HT1080 (cell line): ENCODE measurements around the gene IGSF1. TPM values are rescaled to one million over a fixed set of nuclear protein-coding genes. Genes with fewer than 3 reads are reported as not detected.

Experiments
- DNase-seq: peaks from one replicate; pipeline ENCODE4 v3.0.0-alpha.2; 2015; ENCODE audit warnings: low read depth
- polyA plus RNA-seq, 2 experiments: library from polyadenylated mRNA; depleted of rRNA; stranded (reverse); fragments of >200 nt; gene quantifications; 2 replicates each; pipeline ENCODE4 v1.2.3, GENCODE V29; 2015
- total RNA-seq: library from RNA; depleted of rRNA; stranded (reverse); fragments of >200 nt; shearing (Covaris generic); gene quantifications from 2 replicates; pipeline ENCODE4 v1.2.3, GENCODE V29; 2014; rRNA removed

Gene IGSF1
- total RNA-seq = 0.47 and 0.84 TPM in 2 replicates
- 0.64 and 0.70 TPM in 2 replicates for polyA plus RNA-seq (2015; cell fraction: cytosol; rRNA removed)
- 1.4 and 1.7 TPM in 2 replicates for polyA plus RNA-seq (2015; cell fraction: nucleus; rRNA removed)

DNA sequence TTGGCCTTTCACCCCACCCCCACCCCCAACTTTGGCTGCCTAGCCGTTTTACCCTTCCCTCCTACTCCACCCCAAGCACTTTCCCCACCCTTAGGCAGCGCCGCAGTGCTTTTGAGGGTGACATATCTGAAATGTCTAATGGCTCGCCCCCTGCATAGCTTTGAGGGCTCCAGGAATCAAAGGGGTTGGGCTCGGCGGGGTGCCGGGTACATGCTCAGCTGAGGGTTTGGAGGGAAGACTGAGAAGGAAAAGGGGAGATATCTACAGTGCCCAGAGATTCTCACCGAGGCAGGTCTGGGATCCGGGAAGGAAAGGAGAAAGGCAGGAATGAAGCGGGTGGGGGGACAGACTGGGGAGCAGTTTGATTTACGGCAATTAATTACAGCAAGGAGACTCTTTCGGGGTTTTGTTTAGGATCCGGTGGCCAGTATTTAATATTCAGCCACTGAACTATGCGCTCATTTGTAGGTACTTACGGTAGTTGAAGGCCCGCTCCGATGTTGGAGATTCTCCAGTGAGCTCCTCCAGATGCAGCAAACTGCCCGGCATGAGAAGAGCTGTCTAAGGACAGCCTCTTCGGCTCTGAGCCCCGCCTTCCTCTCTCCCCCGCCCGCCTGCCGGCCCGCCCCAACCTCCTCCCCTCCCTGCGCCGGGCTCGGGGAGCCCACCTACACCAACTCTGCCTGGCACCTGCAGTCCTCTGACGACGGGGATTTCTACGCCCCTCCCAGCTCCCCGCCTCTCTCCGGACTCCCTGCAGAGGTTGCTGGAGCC, at the start of gene IGSF1:
Gene IGSF1 (minus strand): TSS at position 569 of the 774 bp plus-strand sequence. CDS start 2,632 bp downstream, outside the sequence.
- DNase-seq = peak; percentile 31

DNA sequence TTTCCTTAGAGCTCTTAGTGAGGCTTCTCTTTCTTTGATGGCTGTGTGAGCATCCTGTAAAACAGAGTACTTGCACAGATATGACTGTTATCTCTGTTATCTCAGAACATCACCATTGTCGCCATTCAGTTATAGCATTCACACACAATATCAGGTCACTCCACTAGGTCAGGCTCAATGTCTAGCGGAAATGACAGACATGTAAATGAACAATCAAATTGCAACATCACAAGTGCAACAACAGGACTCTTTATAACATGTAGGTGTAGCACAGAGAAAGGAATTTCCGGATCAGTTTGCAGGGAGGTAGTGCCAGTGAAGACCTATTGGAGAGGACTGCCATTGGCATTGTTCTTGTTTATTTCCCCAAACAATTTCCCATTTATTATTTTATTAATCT, 43.2 kb upstream of the IGSF1 start:
- DNase-seq = peak; percentile 1

- DNase-seq = no peak
Observed at GRCh38 chrX:131331152-131331551, 42.0 kb upstream of the IGSF1 start.

DNA sequence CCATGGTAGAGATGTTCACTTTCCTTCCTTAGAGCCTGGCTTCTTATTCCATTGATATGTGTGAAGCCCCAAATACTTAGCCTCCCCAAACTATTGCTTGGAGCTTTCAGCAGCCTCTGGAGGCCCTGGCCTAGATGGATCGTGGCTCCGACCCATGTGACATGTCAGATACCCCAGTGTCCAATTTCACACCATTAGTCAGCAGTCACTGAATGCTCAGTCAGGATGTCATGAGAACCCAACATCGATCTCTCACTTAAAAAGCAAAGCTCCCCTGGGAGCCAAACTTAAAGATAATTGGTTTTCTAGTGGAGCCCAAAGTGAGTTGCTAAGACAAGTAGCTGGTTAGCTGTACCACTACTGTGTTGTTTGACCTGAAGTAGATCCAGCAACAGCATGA, 41.6 kb upstream of the IGSF1 start:
- no peak for DNase-seq

GRCh38 chrX:131322651-131323050, 33.5 kb upstream of the IGSF1 start:
- peak; percentile 52 for DNase-seq

GRCh38 chrX:131317326-131317725, 28.2 kb upstream of the IGSF1 start:
- DNase-seq = no peak

GRCh38 chrX:131316260-131316659, 27.2 kb upstream of the IGSF1 start:
- DNase-seq = peak; percentile 21

DNA sequence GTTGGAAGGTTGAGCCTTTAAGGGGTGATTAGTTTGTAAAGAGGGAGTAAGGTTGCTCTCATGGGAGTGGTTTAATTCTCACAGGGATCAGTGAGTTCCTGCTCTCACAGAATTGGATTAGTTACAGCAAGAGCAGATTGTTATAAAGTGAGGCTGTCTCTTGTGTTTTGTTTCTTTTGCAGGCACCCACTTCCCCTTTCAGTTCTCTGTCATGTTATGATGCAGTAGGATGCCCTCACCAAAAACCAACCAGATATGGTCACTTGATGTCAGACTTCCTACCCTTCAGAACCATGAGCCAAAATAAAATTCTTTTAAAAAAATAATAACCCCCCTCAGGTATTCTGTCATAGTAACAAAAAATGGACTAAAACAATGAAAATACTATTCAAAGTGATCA, 19.9 kb upstream of the IGSF1 start:
- DNase-seq = no peak

GRCh38 chrX:131306601-131307000, 17.5 kb upstream of the IGSF1 start:
- no peak for DNase-seq

DNA sequence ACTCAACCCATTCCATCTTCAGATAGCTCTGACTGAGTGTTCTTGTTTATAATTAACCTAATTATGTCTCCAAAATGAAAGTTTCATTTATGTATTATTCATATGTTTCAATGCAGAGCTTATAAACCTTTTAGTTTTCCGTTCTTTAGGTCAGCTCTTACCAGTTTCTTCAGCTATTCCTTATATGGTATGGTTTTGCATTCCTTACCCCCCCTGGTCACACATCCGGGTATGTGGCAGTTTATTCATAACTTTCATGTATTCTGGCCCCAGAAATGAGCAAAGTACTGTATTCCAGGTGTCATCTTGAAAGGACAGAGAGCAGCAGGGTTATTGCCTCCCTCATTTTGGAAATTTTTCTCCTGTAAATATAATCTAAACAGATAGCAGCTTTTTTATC, 16.8 kb upstream of the IGSF1 start:
- peak; percentile 2 for DNase-seq

DNA sequence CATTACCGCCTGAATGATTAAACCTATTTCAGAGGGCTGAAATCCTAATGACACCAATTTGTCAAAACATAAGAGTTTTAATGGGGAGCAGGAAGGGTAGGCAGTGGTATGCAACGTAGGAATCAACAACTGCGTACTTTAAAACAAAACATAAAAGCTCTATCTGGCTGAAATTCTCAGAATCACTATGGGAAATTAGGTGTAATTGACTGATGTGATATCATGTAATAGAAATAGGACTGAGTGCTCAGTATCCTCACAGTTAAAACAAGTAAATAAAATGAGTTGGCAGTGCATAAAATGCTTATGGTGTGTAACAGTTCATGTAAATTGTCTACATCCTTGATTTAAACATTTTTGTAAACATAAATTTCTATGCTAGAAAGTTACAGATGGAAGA, 13.6 kb upstream of the IGSF1 start:
- no peak for DNase-seq

DNA sequence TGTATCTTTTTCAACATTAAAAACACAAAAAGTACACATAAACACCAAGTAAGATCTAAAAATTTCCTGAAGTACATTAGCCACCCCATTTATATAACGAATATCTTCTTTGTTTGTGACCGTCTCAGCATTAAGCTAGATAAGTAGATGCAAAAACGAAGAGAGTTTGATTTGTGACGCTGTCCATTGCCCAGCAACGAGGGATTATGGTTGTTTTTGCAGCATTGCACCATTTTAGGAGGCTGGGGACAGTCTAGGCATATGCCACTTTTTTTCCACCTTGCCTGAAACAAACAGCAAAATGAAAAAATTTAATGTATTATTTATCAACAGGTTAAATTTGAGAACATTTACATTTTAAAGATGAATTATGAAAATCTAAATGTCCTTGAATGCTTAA, 12.0 kb upstream of the IGSF1 start:
- no peak for DNase-seq

- DNase-seq = no peak
Observed at GRCh38 chrX:131298846-131299245, 9.7 kb upstream of the IGSF1 start.

- DNase-seq = no peak
Observed at GRCh38 chrX:131298036-131298435, 8.9 kb upstream of the IGSF1 start.

GRCh38 chrX:131289527-131289926, 421 bp upstream of the IGSF1 start:
- DNase-seq = no peak

GRCh38 chrX:131288188-131288587, 918 bp downstream of the IGSF1 start:
- no peak for DNase-seq

DNA sequence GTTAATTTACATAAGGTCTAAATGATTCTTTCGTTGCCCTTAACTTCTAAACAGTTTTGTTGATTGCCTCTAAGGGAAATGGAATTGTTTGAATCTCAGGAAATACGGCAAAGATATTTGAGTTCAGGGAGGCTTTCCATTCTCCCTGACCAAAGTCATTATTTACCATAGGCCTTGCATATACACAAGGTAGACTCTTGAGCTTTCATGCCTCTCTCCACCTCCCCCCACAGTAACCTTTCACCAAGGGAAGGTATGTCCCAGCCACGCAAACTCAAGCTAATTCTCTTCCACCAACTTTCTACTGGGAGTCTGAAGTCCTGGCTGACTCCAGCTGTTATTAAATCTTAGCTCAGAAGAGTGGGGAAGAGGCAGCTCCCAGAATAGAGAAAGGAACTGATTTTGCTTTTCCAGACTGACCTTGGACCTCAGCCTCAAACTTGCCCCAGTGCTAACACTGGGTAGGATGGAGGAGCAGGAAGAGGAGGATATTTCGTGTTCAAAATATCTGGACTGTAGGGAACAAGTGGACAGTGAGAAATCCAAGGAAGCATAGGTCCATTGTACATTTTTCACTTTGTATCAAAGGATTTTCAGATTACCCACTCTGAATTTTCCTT, 1.4 kb downstream of the IGSF1 start:
- DNase-seq = no peak

DNA sequence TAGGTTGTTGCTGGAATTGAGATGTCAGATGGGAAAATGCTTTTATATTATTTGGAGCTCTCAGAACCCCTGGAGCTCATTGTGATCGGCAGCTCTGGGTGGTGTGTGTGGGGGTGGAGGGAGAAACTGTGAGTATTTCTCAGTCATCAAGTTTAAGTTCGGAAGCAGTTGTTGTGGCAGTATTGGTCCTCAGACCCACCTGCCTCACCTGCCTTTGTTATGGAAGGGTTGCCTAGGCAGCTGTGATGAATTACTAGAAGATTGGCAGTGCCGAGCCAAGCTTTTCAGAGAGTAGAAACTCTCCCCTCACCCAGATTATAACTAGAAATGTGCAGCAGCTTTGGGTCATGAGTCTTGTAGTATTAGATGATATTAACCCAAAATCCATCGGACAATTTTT, 9.5 kb downstream of the IGSF1 start:
- DNase-seq = no peak

DNA sequence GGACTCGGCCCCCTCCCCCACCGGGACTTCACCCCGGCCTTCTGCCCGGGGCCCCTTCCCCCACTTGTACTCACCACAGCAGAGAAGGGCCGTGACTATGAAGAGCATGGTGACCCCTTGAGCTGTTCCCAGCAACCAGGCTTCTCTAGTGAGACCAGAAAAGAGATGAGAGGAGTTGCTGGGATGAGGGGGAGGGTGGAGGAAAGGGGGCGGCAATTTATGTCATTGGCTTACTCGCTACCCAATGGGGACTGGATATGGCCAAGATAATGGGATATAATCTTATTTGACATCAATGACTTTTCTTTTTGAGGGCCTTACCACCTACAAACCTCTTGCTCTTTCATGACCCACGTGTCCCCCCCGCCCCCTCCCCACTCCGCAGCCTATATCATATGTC, 9.9 kb downstream of the IGSF1 start:
- DNase-seq = no peak

GRCh38 chrX:131277543-131278136, 11.5 kb downstream of the IGSF1 start:
- DNase-seq = no peak

DNA sequence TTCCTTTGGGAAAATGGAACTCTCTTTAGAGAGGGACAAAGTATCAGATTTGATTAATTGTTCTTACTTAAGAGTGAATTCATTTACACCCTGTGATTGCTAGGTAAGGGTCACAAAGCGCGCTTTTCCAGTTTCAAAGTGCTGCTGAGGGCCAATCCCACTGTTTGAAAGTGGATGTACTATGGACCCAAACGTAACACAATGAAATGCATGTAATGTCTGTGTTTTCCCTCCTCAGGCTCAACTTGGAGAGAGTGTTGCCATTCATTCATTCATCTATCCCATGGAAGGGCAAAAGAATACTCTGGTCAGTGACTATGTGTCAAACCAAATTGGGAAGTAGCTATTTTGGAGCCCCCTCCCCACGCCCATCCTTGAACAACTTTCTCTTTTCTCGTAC, 16.1 kb downstream of the IGSF1 start:
- no peak for DNase-seq

DNA sequence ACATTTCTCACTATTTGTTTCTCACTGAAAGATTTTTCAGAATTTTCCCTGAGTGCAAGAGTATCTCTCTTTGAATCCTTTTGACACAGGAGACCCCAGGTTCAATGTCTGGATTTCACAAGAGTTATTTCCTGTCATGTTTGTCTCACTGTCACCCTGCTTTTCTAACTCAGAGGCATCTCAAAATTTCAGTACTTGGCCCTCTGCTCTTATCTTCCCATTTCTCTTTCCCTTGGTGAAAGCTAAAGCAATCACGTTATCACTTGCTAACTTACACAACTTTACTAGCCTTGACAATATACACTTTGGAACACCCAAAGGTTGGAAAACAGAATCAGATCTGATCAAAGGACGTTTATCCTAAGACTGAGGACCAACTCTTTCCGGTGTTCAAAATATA, 17.3 kb downstream of the IGSF1 start:
- DNase-seq = no peak
